ENCODE data around the gene ALMS1.

ALMS1 gene

GRCh38 chr2:73350035-73350691 lies 35.5 kb upstream of the ALMS1 start:
- Histone ChIP-seq H3K9ac (ENCODE audit: low read length) (no peak overlapping the region), H4K20me1 (ENCODE audit: insufficient read depth, low read length) (no peaks in the 10 kb centered on the region), H3K27me3 (replicated peaks; ENCODE audit: insufficient read depth, low read length) (no peaks in the 10 kb centered on the region), H3K4me2 (ENCODE audit: low read depth, low read length) (no peak overlapping the region), H3K4me3 (ENCODE audit: low read length) (no peak overlapping the region), H3K36me3 (replicated peaks; ENCODE audit: insufficient read depth, low read length) (no peaks in the 10 kb centered on the region), H3K79me2 (ENCODE audit: low read length) (no peaks in the 10 kb centered on the region), H3K9me3 (replicated peaks; ENCODE audit: insufficient read depth, low read length) (no peaks in the 10 kb centered on the region), H3K9me2 (replicated peaks; ENCODE audit: insufficient read depth, low read length) (no peaks in the 10 kb centered on the region), H2AFZ (ENCODE audit: low read length) (no peak overlapping the region), H3K27ac (ENCODE audit: low read length) (no peak overlapping the region), H3F3A (ENCODE audit: insufficient read depth, low read length) (no peaks in the 10 kb centered on the region), H3K4me1 (ENCODE audit: low read length) (no peaks in the 10 kb centered on the region)
- TF ChIP-seq EZH2 (optimal IDR thresholded peaks at IDR 0.05; ENCODE audit: low read depth, low read length) (no peak), EZH2phosphoT487 (IDR thresholded peaks at IDR 0.05; ENCODE audit: low read length) (no peak), CTCF (IDR thresholded peaks at IDR 0.05; ENCODE audit: low read length) (no peak)
- no peak for DNase-seq

- H3K27me3 ChIP-seq (replicated peaks; ENCODE audit: insufficient read depth, low read length), result no peaks in the 10 kb centered on the region
Observed at GRCh38 chr2:73356097-73356496, 29.5 kb upstream of the ALMS1 start.

DNA sequence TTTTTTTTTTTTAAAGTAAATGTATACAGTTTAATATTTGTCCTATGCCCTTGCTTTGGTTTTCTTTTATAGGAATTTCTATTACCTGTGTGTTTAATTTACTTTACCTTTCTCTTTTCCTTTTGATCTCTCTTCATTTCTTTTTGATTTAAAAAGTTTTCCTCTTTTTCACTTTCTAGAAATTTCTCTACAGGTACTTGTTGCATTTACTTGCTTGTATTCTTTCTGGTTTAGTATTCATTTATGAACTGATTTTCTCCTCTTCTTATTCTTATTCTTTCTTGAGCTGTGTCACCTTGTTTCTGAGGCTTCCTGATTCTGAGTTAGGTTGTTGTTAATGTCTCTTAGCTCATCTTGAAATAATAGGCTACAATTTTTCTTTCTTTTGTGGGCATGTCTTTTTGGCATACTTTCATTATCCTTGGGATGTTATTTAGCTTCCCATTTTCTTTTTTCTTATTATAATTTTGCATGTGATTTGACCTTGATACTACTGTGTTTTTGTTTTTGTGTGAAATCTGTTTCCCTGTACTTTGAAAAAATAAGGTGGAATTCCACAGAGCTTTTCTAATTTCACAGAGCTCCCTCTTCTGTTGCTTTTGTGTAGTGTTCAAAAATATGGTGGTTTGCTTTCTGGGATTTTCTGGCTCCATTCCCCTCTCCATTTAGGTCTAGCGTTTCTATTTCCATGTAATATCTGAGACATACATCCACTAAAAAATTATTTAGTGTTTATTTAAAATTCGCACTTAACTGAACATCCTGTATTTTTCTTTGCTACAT lies 25.5 kb upstream of the ALMS1 start:
- no peak overlapping the region for H2AFZ ChIP-seq (ENCODE audit: low read length)
- no peak overlapping the region for H3K9ac ChIP-seq (ENCODE audit: low read length)
- no peaks in the 10 kb centered on the region for H3K9me2 ChIP-seq (replicated peaks; ENCODE audit: insufficient read depth, low read length)
- DNase-seq, result no peak
- no peaks in the 10 kb centered on the region for H3K4me1 ChIP-seq (ENCODE audit: low read length)
- no peaks in the 10 kb centered on the region for H3K79me2 ChIP-seq (ENCODE audit: low read length)
- H3K27ac ChIP-seq (ENCODE audit: low read length), result no peak overlapping the region
- no peaks in the 10 kb centered on the region for H3F3A ChIP-seq (ENCODE audit: insufficient read depth, low read length)
- H3K36me3 ChIP-seq (replicated peaks; ENCODE audit: insufficient read depth, low read length), result no peaks in the 10 kb centered on the region
- no peak overlapping the region for H3K4me3 ChIP-seq (ENCODE audit: low read length)
- no peak overlapping the region for H3K4me2 ChIP-seq (ENCODE audit: low read depth, low read length)
- no peaks in the 10 kb centered on the region for H3K9me3 ChIP-seq (replicated peaks; ENCODE audit: insufficient read depth, low read length)
- no peaks in the 10 kb centered on the region for H3K27me3 ChIP-seq (replicated peaks; ENCODE audit: insufficient read depth, low read length)
- TF ChIP-seq CTCF (IDR thresholded peaks at IDR 0.05; ENCODE audit: low read length) (peak; percentile 44), EZH2phosphoT487 (IDR thresholded peaks at IDR 0.05; ENCODE audit: low read length) (no peak), EZH2 (optimal IDR thresholded peaks at IDR 0.05; ENCODE audit: low read depth, low read length) (no peak)
- H4K20me1 ChIP-seq (ENCODE audit: insufficient read depth, low read length), result no peaks in the 10 kb centered on the region

More at GRCh38 chr2:73356097-73356496, 29.5 kb upstream of the ALMS1 start:
- no peak overlapping the region for H3K4me2 ChIP-seq (ENCODE audit: low read depth, low read length)
- H3K4me3 ChIP-seq (ENCODE audit: low read length), result no peak overlapping the region
- H3K9me2 ChIP-seq (replicated peaks; ENCODE audit: insufficient read depth, low read length), result no peaks in the 10 kb centered on the region
- DNase-seq, result no peak
- TF ChIP-seq CTCF (IDR thresholded peaks at IDR 0.05; ENCODE audit: low read length), result no peak
- no peak for TF ChIP-seq EZH2 (optimal IDR thresholded peaks at IDR 0.05; ENCODE audit: low read depth, low read length)
- TF ChIP-seq EZH2phosphoT487 (IDR thresholded peaks at IDR 0.05; ENCODE audit: low read length), result no peak
- H3K36me3 ChIP-seq (replicated peaks; ENCODE audit: insufficient read depth, low read length), result no peaks in the 10 kb centered on the region
- no peaks in the 10 kb centered on the region for H4K20me1 ChIP-seq (ENCODE audit: insufficient read depth, low read length)
- H3K9me3 ChIP-seq (replicated peaks; ENCODE audit: insufficient read depth, low read length), result no peaks in the 10 kb centered on the region
- H3K27ac ChIP-seq (ENCODE audit: low read length), result no peak overlapping the region
- H2AFZ ChIP-seq (ENCODE audit: low read length), result no peak overlapping the region
- no peak overlapping the region for H3K9ac ChIP-seq (ENCODE audit: low read length)
- no peaks in the 10 kb centered on the region for H3F3A ChIP-seq (ENCODE audit: insufficient read depth, low read length)
- no peaks in the 10 kb centered on the region for H3K4me1 ChIP-seq (ENCODE audit: low read length)
- no peaks in the 10 kb centered on the region for H3K79me2 ChIP-seq (ENCODE audit: low read length)
